GM12872 (cell line): Measurements from ENCODE around the gene GABARAPL1.

Source experiments
- CTCF ChIP-seq: IDR thresholded peaks from 3 replicates; pipeline ENCODE4 v1.5.1; 2011; ENCODE audit warnings: low read depth, mild to moderate bottlenecking, low read length, moderate library complexity; ENCODE audit not compliant: insufficient read depth

Gene GABARAPL1

GRCh38 chr12:10214895-10215267 lies 2.2 kb downstream of the GABARAPL1 start:
- TF ChIP-seq CTCF: no peak

- no peak for TF ChIP-seq CTCF
These were observed 2.8 kb downstream of the GABARAPL1 start for GRCh38 chr12:10215436-10215835.

GRCh38 chr12:10218021-10218420 lies 5.3 kb downstream of the GABARAPL1 start:
- TF ChIP-seq CTCF: no peak

GRCh38 chr12:10220398-10221077 lies 7.9 kb downstream of the GABARAPL1 start:
- TF ChIP-seq CTCF: no peak

- TF ChIP-seq CTCF: no peak
These were observed 9.2 kb downstream of the GABARAPL1 start for GRCh38 chr12:10221846-10222245.

GRCh38 chr12:10223208-10223607 lies 10.5 kb downstream of the GABARAPL1 start:
- no peak for TF ChIP-seq CTCF

- no peak for TF ChIP-seq CTCF
These were observed 13.4 kb downstream of the GABARAPL1 start for GRCh38 chr12:10226086-10226485.
